Right hindlimb (tissue), 1 donor: ENCODE results near the gene PCDH9.

Experiments
- DNase-seq: peaks from one replicate; pipeline ENCODE4 v3.0.0-alpha.2; 2018

PCDH9 gene

GRCh38 chr13:67018775-67019174 lies 211.4 kb downstream of the PCDH9 start:
- no peak for DNase-seq

DNA sequence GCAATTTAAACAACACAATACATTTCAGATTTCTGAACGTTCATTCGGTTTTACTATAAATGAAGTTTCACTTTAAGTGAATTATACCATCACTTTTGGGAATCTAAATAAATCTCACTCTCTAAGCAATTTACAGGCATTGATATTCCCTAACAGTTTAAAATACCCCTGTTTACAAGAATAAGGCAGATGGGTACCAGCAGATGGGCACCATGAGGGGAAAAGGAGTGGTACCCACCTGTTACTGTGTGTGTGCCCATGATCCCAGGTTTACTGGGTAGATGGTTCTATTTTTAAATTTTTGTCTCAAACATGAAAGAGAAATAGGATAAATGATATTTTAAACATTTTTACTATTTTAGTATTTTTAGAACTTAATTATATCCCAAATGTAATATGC lies 212.9 kb downstream of the PCDH9 start:
- DNase-seq = no peak

GRCh38 chr13:67015976-67016600 lies 214.0 kb downstream of the PCDH9 start:
- no peak for DNase-seq

GRCh38 chr13:67014399-67014798 lies 215.7 kb downstream of the PCDH9 start:
- DNase-seq = no peak

DNA sequence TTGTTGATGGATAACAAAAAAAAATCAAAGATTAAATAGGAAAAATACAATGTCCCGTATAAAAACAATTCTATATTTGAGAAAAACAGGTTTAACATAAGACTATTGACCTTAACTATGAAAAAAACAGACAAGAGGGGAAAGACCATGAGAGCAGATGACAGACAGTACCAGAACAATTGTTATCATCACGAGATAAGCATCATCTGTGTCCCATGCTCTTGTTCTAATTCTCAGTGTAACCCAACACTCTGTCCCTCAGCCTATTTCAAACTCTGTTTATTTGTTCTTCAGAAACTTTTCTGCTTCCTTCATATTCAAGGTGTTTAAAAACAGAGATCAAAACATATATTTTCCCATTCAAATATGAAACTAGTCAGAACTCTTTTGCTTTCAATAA lies 216.4 kb downstream of the PCDH9 start:
- DNase-seq = no peak

- DNase-seq = no peak
Measured at GRCh38 chr13:67008075-67008668, 222.0 kb downstream of the PCDH9 start.

DNA sequence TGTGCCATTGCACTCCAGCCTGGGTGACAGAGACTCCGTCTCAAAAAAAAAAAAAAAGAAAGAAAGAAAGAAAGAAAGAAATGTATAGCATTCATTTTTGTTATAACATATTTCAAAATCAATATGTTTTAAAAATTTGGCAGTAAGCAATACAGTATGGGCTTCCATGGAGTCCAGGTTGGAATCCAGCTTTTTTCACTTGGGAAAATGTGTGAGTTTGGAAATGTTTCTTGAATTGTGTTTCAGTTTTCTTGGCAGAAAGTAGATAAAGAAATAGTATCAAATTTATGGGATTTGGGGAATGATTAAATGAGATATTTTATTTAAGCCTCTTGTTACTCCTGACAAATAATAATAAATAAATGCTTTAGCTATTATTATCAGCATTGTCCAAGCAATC lies 225.6 kb downstream of the PCDH9 start:
- DNase-seq = no peak

- no peak for DNase-seq
Measured at GRCh38 chr13:67003743-67004142, 226.4 kb downstream of the PCDH9 start.

- DNase-seq = no peak
Measured at GRCh38 chr13:67001363-67001762, 228.8 kb downstream of the PCDH9 start.

DNA sequence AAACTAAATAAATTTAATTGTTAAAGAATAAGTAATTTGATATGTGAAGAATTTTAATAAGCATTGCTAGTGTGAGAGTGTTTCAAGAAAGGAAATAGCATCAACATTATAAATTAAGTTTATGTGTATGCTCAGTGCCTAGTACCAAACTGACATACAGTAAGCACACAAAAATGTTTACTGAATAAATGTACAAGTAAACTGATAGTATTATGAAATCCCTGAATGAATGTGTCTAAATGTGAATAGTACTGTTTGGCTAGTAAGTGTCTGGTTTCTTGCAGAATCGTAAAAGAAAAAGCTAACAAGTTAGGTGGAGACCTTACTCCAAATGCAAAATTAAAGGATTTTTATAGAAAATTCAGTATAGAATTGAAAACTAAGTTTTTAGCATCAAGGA lies 233.6 kb downstream of the PCDH9 start:
- DNase-seq = no peak

DNA sequence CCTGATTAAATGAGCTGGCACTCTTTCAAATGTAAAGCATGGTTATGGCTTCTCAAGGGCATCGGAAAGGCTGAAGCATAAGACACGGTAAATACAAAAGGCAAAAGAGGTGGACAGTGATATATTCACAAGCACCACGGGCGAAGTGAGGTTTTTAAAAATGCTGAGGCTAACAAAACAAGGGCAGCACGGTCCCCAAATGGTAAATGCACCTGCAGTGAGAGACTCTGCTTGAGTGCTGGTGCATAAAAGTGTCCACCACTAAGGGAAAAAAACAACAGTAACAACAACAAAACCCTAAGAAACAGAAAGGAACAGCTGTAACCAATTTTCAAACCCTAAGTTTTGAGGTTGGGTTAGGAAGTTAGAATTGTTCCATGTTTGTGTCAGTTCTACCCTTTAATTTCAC lies 234.9 kb downstream of the PCDH9 start:
- no peak for DNase-seq

DNA sequence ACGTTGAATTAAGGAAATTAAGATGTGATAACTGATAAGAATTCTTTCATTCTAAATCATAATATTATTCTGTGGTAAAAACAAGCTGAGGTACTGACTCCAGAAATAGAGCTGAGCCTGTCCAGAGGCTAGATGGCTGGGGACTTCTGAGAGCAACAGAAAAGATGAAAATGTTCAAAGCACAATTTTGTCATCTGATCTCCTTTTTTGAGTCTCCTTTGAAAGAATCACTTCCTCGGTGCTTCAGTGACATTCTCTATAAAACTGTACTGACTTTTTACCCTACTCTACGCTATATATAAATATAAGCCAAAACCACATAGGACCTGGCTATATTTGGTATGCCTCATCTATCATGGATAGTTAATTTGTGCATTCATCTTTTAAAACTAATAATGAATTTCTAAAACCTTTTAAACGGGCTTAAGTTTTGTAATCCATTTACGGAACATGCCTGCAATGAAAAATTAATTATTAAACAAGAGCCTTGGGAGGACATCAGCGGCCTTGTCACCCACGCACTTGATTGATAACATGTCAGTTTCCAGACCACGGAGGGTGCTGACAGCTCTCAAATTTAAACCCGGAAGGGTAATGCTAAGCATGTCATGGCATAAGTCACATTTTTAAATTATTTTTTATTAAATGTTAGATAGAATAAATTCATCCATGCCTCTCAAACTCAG lies 235.5 kb downstream of the PCDH9 start:
- DNase-seq = no peak

DNA sequence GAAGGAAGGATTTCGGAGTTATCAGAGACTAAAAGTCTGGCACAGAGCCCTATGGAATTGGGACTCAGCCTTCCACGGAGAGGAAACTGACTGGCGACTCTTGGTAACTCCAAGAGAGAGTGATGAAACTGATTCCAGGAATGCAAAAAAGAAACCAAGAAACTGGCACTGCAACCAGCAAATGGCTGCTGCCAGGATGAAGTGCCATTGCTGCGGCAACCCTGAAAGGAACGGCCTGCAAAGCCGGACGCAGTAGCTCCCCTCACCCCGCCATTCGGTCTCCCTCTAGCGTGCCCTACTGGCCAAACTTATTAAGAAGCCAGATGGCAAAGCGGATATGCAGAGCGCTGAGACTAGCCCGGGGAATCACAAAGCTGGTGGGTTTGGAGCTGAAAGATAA lies 236.0 kb downstream of the PCDH9 start:
- peak; percentile 75 for DNase-seq

DNA sequence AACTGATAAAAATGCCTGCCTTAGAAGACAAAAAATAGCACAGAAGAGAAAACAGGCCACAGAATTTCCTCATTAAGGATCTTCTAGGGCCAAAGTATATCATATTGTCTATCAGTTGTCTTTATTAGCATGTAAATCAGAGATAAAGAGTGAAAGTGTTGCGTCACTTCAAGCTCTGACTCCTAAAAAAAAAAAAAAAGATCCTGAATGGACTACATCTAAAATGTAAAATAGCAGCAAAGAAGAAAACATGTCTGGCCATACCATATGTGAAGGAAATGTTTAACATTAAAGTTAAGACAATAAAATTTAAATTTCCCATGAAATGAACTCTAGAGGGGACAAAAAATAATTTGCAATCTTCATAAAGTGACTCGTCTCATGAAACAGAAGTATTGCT lies 237.4 kb downstream of the PCDH9 start:
- no peak for DNase-seq

DNA sequence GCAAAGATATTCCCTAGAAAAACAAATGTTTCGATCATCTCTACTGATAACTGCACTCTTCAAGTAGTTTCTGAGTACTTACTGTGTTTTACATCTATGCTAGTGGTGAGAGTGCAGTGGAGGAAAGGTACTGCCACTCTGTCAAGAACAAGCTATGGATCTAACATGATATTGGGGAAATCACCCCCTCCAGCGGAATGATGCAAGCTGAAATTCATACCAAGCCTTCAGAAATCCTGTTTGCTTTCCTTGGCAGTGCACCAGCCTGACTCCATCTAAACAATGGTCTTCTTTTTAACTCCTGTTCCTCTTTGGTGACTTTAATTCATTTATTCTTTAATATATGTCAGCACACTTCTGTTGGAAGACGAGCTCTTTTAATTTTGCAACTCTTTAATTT lies 238.0 kb downstream of the PCDH9 start:
- DNase-seq = no peak

GRCh38 chr13:66984241-66984640 lies 245.9 kb downstream of the PCDH9 start:
- DNase-seq = no peak

GRCh38 chr13:66981912-66982311 lies 248.2 kb downstream of the PCDH9 start:
- no peak for DNase-seq

DNA sequence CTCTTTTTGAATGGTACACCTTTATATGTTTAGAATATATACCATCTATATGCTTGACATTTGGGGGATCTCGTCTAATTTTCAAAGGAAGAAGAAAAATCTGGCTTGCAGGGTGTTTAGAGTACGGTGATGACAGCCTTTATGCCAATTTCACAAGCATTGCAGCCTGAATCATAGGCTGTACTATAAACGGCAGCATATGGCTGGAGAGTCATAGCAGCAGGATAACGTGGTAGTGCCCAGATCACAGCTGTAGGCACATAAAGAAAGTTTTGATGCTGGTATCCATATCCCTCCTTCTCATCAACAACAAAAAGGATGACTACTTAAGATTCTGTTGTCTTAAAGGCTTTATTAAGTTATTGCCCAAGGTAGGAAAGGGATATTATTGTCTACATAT lies 253.0 kb downstream of the PCDH9 start:
- no peak for DNase-seq

DNA sequence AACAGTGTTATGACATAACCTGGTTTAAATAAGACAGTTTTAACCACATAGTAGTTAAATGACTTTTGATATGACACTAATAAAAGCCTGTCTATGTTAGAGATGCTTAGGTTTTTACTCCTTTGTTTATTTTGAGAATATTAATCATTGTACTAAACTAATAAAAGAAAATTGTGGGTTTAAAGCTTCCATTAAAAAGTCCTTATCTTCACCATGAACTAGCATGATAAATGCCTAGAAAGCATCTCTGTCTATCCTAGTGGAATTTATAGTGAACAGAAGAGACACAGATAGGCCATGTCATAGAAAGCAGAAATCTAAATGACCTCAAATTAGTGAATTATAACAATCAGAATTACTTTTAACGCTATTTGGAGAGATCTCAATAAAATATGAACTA lies 255.2 kb downstream of the PCDH9 start:
- no peak for DNase-seq

DNA sequence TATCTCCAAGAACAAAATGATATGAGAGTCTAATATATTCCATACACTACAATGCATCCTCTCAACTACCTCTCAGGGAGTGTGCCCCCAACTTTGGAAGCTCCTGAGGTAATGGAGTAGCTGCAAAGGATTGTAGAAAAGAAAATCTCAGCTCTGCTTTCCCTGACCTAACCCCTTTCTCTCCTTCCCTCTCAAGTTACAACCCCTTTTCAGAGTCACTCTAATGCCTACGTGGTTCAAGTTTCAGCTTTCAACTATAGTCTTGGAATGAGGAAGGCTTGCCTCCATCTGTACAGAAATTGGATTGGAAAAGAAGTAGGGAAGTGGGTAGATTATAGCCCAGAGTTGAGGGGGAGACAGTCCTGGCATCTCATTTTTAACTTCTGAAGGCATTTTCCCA lies 256.0 kb downstream of the PCDH9 start:
- DNase-seq = no peak

DNA sequence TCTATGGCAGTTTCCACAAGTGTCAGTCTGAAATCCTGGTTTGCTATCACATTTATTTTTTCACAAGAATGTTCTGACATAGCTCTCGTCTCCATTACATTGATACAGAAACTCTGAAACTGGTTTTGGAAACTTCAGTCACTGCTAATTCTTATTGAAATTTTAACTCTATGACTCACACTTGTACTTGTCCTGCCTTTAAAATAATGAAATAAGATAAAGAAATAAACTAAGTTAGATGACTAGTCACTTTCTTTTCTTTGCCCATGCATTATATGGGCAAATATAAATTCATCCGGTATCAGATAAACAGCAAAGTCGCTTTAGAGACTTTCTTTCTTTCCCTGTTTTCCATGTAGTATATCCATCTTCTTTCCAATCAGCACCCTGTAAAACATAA lies 257.5 kb downstream of the PCDH9 start:
- no peak for DNase-seq

- DNase-seq = no peak
Measured at GRCh38 chr13:66971004-66971403, 259.1 kb downstream of the PCDH9 start.

DNA sequence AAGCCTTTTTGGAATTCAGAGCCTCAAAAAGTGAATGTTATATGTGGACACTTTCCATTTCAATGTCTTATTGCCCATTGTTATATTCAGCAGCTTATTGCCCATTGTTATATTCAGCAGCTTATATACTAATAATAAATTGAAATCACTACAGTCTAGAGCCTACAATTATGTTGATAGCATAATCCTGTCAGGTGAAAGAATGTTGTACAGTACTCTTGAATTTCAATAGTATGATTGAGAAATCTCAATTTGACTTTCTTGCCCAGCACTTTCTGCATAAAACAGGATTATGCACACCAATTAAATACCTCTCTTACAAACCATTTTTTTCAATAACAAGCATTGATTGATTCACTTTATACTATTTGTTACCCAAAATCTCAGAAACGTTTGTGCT lies 260.8 kb downstream of the PCDH9 start:
- DNase-seq = no peak

- no peak for DNase-seq
Measured at GRCh38 chr13:66967811-66968597, 262.1 kb downstream of the PCDH9 start.
